Smooth muscle cell (in vitro differentiated cells): ENCODE measurements around the gene CHMP3. TPM values are rescaled to one million over a fixed set of nuclear protein-coding genes. Genes with fewer than 3 reads are reported as not detected.

Experiments
- DNase-seq: peaks from one replicate; lab custom pipeline; 2025; ENCODE audit not compliant: unreplicated experiment; lab: John Stamatoyannopoulos, UW
- H2AFZ ChIP-seq: fragments of 200-600 bp; sonication (generic); 2 replicates; pipeline ENCODE4 v1.6.0; 2016; ENCODE audit warnings: antibody characterized with exemption, low read depth, mild to moderate bottlenecking
- H3F3A ChIP-seq: fragments of 200-600 bp; sonication (generic); 2 replicates; pipeline ENCODE4 v1.6.0; 2017; ENCODE audit warnings: antibody characterized with exemption, low read depth
- H3K27ac ChIP-seq: fragments of 200-600 bp; sonication (generic); 2 replicates; pipeline ENCODE4 v1.5.1; 2016; ENCODE audit warnings: low read depth, mild to moderate bottlenecking
- H3K27me3 ChIP-seq: fragments of 200-600 bp; sonication (generic); 2 replicates; pipeline ENCODE4 v1.6.1; 2016; ENCODE audit warnings: low read depth, mild to moderate bottlenecking
- H3K36me3 ChIP-seq: fragments of 200-600 bp; sonication (generic); 2 replicates; pipeline ENCODE4 v1.5.1; 2016; ENCODE audit warnings: low read depth
- H3K4me1 ChIP-seq: fragments of 200-600 bp; sonication (generic); 2 replicates; pipeline ENCODE4 v1.5.1; 2016; ENCODE audit warnings: low read depth
- H3K4me2 ChIP-seq: fragments of 200-600 bp; sonication (generic); 2 replicates; pipeline ENCODE4 v1.6.0; 2016; ENCODE audit warnings: mild to moderate bottlenecking
- H3K4me3 ChIP-seq: fragments of 200-600 bp; sonication (generic); 2 replicates; pipeline ENCODE4 v1.5.1; 2016; ENCODE audit warnings: mild to moderate bottlenecking
- H3K79me2 ChIP-seq: fragments of 200-600 bp; sonication (generic); 2 replicates; pipeline ENCODE4 v1.6.0; 2016; ENCODE audit warnings: low read depth, mild to moderate bottlenecking
- H3K9ac ChIP-seq: fragments of 200-600 bp; sonication (generic); 2 replicates; pipeline ENCODE4 v1.6.0; 2016; ENCODE audit warnings: low read depth
- H3K9me3 ChIP-seq: fragments of 200-600 bp; sonication (generic); replicated peaks from 2 replicates; pipeline ENCODE4 v1.5.1; 2016; ENCODE audit warnings: low read depth
- H4K20me1 ChIP-seq: fragments of 200-600 bp; sonication (generic); 2 replicates; pipeline ENCODE4 v1.6.0; 2016; ENCODE audit warnings: low read depth
- WGBS: methylation state at CpG from one replicate; pipeline ENCODE4 v1.1.7; 2016; ENCODE audit warnings: low lambda C conversion rate; 5-methylcytosine and 5-hydroxymethylcytosine counted together
- polyA plus RNA-seq: library from polyadenylated mRNA; unstranded; fragments of >200 nt; fragmentation: Nextera tagmentation; extraction: Ambion mirVana; gene quantifications from 2 replicates; pipeline ENCODE4 v1.2.1, GENCODE V29; 2016
- total RNA-seq: library from RNA; depleted of rRNA; stranded (reverse); fragments of >200 nt; gene quantifications from 2 replicates; pipeline ENCODE4 v1.2.3, GENCODE V29; 2014
- TF ChIP-seq, protein P1 (sequence below): fragments of 200-600 bp; sonication (generic); IDR thresholded peaks from 2 replicates; pipeline ENCODE4 v1.5.1; 2017; ENCODE audit warnings: borderline replicate concordance, mild to moderate bottlenecking, antibody characterized with exemption; ENCODE audit not compliant: insufficient read depth, poor library complexity, severe bottlenecking

Gene CHMP3
- total and polyA plus RNA-seq, 2 experiments from 2014 or later = 41.5 to 42.9 TPM

DNA sequence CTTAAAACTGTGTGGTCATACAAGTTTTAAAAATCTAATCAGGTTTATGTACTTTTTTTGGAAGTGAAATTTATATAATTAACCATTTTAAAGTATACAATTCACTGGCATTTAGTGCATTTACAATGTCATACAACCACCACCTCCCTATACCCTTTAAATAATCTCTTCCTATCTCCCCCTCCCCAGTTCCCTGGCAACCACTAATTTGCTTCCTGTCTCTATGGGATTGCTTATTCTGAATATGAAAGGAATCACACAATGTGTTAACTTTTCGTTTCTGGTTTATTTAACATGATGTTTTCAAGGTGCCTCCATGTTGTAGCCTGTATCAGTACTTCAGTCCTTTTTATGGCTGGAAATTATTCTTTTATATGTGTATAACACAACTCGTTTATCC is 19.4 kb downstream of the CHMP3 start:
- Histone ChIP-seq H2AFZ (no peak overlapping the region), H3K9ac (no peak overlapping the region), H3K4me2 (no peak overlapping the region), H3K27me3 (no peaks in the 10 kb centered on the region), H3K79me2 (no peaks in the 10 kb centered on the region), H3K27ac (no peak overlapping the region), H3K36me3 (peaks cover 21% of the 10 kb centered on the region), H3F3A (no peaks in the 10 kb centered on the region), H3K4me1 (no peaks in the 10 kb centered on the region), H4K20me1 (no peaks in the 10 kb centered on the region), H3K4me3 (no peak overlapping the region), H3K9me3 (peaks cover 3% of the 10 kb centered on the region)
- TF ChIP-seq, protein P1, sequence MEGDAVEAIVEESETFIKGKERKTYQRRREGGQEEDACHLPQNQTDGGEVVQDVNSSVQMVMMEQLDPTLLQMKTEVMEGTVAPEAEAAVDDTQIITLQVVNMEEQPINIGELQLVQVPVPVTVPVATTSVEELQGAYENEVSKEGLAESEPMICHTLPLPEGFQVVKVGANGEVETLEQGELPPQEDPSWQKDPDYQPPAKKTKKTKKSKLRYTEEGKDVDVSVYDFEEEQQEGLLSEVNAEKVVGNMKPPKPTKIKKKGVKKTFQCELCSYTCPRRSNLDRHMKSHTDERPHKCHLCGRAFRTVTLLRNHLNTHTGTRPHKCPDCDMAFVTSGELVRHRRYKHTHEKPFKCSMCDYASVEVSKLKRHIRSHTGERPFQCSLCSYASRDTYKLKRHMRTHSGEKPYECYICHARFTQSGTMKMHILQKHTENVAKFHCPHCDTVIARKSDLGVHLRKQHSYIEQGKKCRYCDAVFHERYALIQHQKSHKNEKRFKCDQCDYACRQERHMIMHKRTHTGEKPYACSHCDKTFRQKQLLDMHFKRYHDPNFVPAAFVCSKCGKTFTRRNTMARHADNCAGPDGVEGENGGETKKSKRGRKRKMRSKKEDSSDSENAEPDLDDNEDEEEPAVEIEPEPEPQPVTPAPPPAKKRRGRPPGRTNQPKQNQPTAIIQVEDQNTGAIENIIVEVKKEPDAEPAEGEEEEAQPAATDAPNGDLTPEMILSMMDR = no peak
- DNase-seq = no peak
- WGBS = 94% methylated on average over 2 of the region's 2 CpGs

DNA sequence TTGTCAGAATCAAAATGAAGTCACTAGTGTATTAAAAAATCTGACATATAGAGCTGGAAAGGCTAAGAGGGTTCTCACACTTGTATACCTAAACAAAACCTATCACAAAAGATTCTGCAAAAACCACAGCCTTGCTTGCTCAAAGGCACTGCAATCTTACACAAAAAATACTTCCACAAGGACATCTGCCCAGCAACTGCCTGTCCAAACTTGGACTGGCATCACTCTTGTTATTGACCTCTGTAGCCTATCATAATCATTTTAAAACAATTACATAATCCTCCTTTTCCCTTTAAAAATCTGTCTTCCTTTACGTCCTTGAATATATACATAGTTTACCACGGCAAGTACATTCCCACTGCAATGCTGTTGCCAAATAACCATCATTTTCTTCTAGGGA is 19.9 kb downstream of the CHMP3 start:
- Histone ChIP-seq H4K20me1 (no peaks in the 10 kb centered on the region), H3K4me2 (no peak overlapping the region), H3K9ac (no peak overlapping the region), H3F3A (no peaks in the 10 kb centered on the region), H3K27ac (no peak overlapping the region), H3K4me3 (no peak overlapping the region), H3K27me3 (no peaks in the 10 kb centered on the region), H3K9me3 (no peaks in the 10 kb centered on the region), H2AFZ (no peak overlapping the region), H3K79me2 (no peaks in the 10 kb centered on the region), H3K36me3 (peaks cover 18% of the 10 kb centered on the region), H3K4me1 (no peaks in the 10 kb centered on the region)
- WGBS = 94% methylated on average over 2 of the region's 2 CpGs
- TF ChIP-seq, protein P1 = no peak
- no peak for DNase-seq

DNA sequence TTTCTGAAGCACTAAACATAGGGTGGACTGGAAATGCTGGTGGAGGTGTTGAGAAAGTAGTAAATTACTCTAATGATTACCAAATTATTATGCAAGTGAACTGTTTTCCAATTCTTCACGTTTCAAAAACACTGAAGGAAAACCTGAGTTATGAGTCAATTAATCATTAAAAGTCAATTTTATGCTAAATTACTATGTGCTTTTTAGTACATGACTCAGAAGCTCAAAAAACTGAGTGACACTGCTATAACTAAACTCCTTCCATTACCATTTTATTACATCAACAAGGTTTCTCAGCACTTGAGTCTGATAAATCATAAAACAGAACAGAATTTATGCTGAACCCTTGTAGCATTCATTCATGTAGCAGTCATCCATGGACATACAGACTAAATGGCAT is 20.4 kb downstream of the CHMP3 start:
- WGBS = 95% methylated on average over 1 of the region's 1 CpG
- Histone ChIP-seq H4K20me1 (no peaks in the 10 kb centered on the region), H3K4me1 (no peaks in the 10 kb centered on the region), H3K36me3 (peaks cover 18% of the 10 kb centered on the region), H3F3A (no peaks in the 10 kb centered on the region), H3K4me3 (no peak overlapping the region), H3K4me2 (no peak overlapping the region), H2AFZ (no peak overlapping the region), H3K79me2 (no peaks in the 10 kb centered on the region), H3K9ac (no peak overlapping the region), H3K27me3 (no peaks in the 10 kb centered on the region), H3K9me3 (no peaks in the 10 kb centered on the region), H3K27ac (no peak overlapping the region)
- no peak for DNase-seq
- TF ChIP-seq, protein P1 = no peak

DNA sequence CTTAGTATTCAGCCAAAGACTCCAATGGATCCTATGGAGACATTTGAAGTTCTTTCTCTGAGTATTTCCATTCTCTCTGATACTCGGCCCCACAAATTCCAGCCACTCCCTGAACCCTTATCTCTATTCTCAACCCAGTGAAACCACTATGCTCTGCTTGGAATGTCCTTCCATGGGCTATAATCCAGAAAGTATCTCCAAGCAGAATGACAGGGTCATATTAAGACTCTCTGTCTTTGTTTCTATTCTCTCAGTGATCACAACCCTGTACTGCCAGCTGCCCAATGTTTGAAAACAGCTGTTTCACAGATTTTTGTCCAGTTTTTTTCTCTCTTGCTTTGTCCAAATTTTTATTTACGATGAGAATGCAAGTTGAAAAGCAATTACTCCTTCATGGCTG is 21.9 kb downstream of the CHMP3 start:
- no peak overlapping the region for H3K9ac ChIP-seq

More for the DNA sequence above, 21.9 kb downstream of the CHMP3 start:
- no peak overlapping the region for H3K27ac ChIP-seq
- 81% methylated on average over 2 of the region's 2 CpGs for WGBS
- H3K4me3 ChIP-seq = no peak overlapping the region
- no peak for DNase-seq
- H3K9me3 ChIP-seq = peaks cover 7% of the 10 kb centered on the region
- H4K20me1 ChIP-seq = no peaks in the 10 kb centered on the region
- TF ChIP-seq, protein P1 = no peak
- H3F3A ChIP-seq = no peaks in the 10 kb centered on the region
- peaks cover 15% of the 10 kb centered on the region for H3K36me3 ChIP-seq
- no peaks in the 10 kb centered on the region for H3K27me3 ChIP-seq
- no peak overlapping the region for H2AFZ ChIP-seq
- H3K4me2 ChIP-seq = no peak overlapping the region
- no peaks in the 10 kb centered on the region for H3K79me2 ChIP-seq
- no peaks in the 10 kb centered on the region for H3K4me1 ChIP-seq
